Measurements from ENCODE around the gene PXT1. TPM values are rescaled to one million over a fixed set of nuclear protein-coding genes. Genes with fewer than 3 reads are reported as not detected.

The PXT1 gene
- total and polyA plus RNA-seq, 2 donors (not counting 1 experiment from before 2014, with no cell fraction given), result 0.52 TPM; not detected in 1

- no peak overlapping the region for H3K4me2 ChIP-seq (replicated peaks; ENCODE audit: low read depth, low read length, poor library complexity, severe bottlenecking)
- peaks cover 56% of the 10 kb centered on the region for H3K79me2 ChIP-seq (ENCODE audit: control insufficient read depth, insufficient read depth, low read length)
- intact Hi-C loops (cut with micrococcal nuclease), result no loop called here
- WGBS (ENCODE audit: insufficient coverage), result 100% methylated on average over 1 of the region's 3 CpGs
- peaks cover 0 to 4% (median 0%) of the 10 kb centered on the region in 3 donors for H3K9me3 ChIP-seq (ENCODE audit: control extremely low read depth in 1 of 3, control insufficient read depth in 2 of 3, insufficient read depth in 1 of 3, low read length in 2 of 3)
- peaks cover 0 to 4% of the 10 kb centered on the region in 2 donors for H3K4me1 ChIP-seq (ENCODE audit: control insufficient read depth in 2 of 2, insufficient read depth in 2 of 2, low read length in 2 of 2)
- ChIA-PET POLR2A (no interaction called here), CTCF (no interaction called here)
- DNase-seq, result no peak
- H3K27me3 ChIP-seq (replicated peaks in 1 of 4; ENCODE audit: control extremely low read depth in 1 of 4, control insufficient read depth in 3 of 4, insufficient read depth in 4 of 4, low read length in 3 of 4), result no peaks in the 10 kb centered on the region
- no peak overlapping the region for H3K4me3 ChIP-seq (ENCODE audit: control extremely low read depth in 1 of 5, extremely low read depth in 1 of 5, insufficient read depth in 1 of 5, low read depth in 2 of 5, low read length in 4 of 5)
- no peak for TF ChIP-seq EZH2 (IDR thresholded peaks at IDR 0.05; ENCODE audit: borderline replicate concordance, insufficient read depth, low read depth, low read length, poor library complexity, severe bottlenecking)
- no peak for TF ChIP-seq CTCF (IDR thresholded peaks at IDR 0.05)
- H3K27ac ChIP-seq (ENCODE audit: low read length in 2 of 2), result no peak overlapping the region
- no peak overlapping the region for H2AFZ ChIP-seq (ENCODE audit: insufficient read depth, low read depth, low read length, poor library complexity, severe bottlenecking)
- ATAC-seq (ENCODE audit: low read depth), result no peak
- H3K27me3 Mint-ChIP-seq, result no peaks in the 10 kb centered on the region
- no peak overlapping the region for H3K4me3 Mint-ChIP-seq
- no peak overlapping the region for H3K27ac Mint-ChIP-seq
- peaks cover 30% of the 10 kb centered on the region for H3K4me1 Mint-ChIP-seq
- peaks cover 3 to 20% of the 10 kb centered on the region in 2 experiments for H3K36me3 ChIP-seq (replicated peaks in 1 of 2; ENCODE audit: control extremely low read depth in 1 of 2, control insufficient read depth in 1 of 2, extremely low read depth in 1 of 2, insufficient read depth in 2 of 2, low read length in 1 of 2)
- peaks cover 29% of the 10 kb centered on the region for H4K20me1 ChIP-seq (ENCODE audit: control insufficient read depth, insufficient read depth, low read length, poor library complexity, severe bottlenecking)
- no peak overlapping the region for H3K9ac ChIP-seq (ENCODE audit: low read length)
- H3K9me3 Mint-ChIP-seq (ENCODE audit: insufficient read depth), result no peaks in the 10 kb centered on the region
These were observed 25.0 kb upstream of the PXT1 start for GRCh38 chr6:36467625-36468024.

- Histone ChIP-seq H3K4me2 (replicated peaks; ENCODE audit: low read depth, low read length, poor library complexity, severe bottlenecking) (no peak overlapping the region), H3K4me1 (ENCODE audit: control insufficient read depth in 2 of 2, insufficient read depth in 2 of 2, low read length in 2 of 2) (peaks cover 0 to 11% of the 10 kb centered on the region in 2 donors), H3K9ac (ENCODE audit: low read length) (no peak overlapping the region), H3K79me2 (ENCODE audit: control insufficient read depth, insufficient read depth, low read length) (peaks cover 86% of the 10 kb centered on the region), H2AFZ (ENCODE audit: insufficient read depth, low read depth, low read length, poor library complexity, severe bottlenecking) (no peak overlapping the region), H3K36me3 (replicated peaks in 1 of 2; ENCODE audit: control extremely low read depth in 1 of 2, control insufficient read depth in 1 of 2, extremely low read depth in 1 of 2, insufficient read depth in 2 of 2, low read length in 1 of 2) (peaks cover 2 to 7% of the 10 kb centered on the region in 2 experiments), H3K9me3 (ENCODE audit: control extremely low read depth in 1 of 3, control insufficient read depth in 2 of 3, insufficient read depth in 1 of 3, low read length in 2 of 3) (peaks cover 0 to 4% (median 0%) of the 10 kb centered on the region in 3 donors), H4K20me1 (ENCODE audit: control insufficient read depth, insufficient read depth, low read length, poor library complexity, severe bottlenecking) (peaks cover 43% of the 10 kb centered on the region), H3K27me3 (replicated peaks in 1 of 4; ENCODE audit: control extremely low read depth in 1 of 4, control insufficient read depth in 3 of 4, insufficient read depth in 4 of 4, low read length in 3 of 4) (no peaks in the 10 kb centered on the region), H3K4me3 (ENCODE audit: control extremely low read depth in 1 of 5, extremely low read depth in 1 of 5, insufficient read depth in 1 of 5, low read depth in 2 of 5, low read length in 4 of 5) (no peak overlapping the region), H3K27ac (ENCODE audit: low read length in 2 of 2) (no peak overlapping the region)
- no peaks in the 10 kb centered on the region for H3K9me3 Mint-ChIP-seq (ENCODE audit: insufficient read depth)
- DNase-seq, result no peak
- H3K4me3 Mint-ChIP-seq, result no peak overlapping the region
- H3K4me1 Mint-ChIP-seq, result peaks cover 40% of the 10 kb centered on the region
- no peak overlapping the region for H3K27ac Mint-ChIP-seq
- no peaks in the 10 kb centered on the region for H3K27me3 Mint-ChIP-seq
- ChIA-PET POLR2A (no interaction called here), CTCF (no interaction called here)
- TF ChIP-seq CTCF (IDR thresholded peaks at IDR 0.05), result no peak
- WGBS (ENCODE audit: insufficient coverage), result no CpG with 5 or more reads among the region's 1 CpG
- ATAC-seq (ENCODE audit: low read depth), result no peak
- intact Hi-C loops (cut with micrococcal nuclease), result no loop called here
These were observed 21.6 kb upstream of the PXT1 start for GRCh38 chr6:36464233-36464632.
